Cardiac fibroblast (primary cell): ENCODE data around the gene KANSL1L.

ENCODE experiments used
- DNase-seq, 2 donors: peaks; one replicate each; pipeline versions ENCODE4 v3.0.0 to v3.0.0-alpha.2; 2010; ENCODE audit warnings: low read depth in 2 of 2
- H3K4me3 ChIP-seq, 2 donors: replicated peaks in 1 of 2; 1 replicate in 1 of 2; 2 replicates in 1 of 2; pipeline ENCODE4 v1.5.1; 2011; ENCODE audit warnings: low read depth in 2 of 2, low read length in 2 of 2, mild to moderate bottlenecking in 2 of 2, moderate library complexity in 1 of 2
- TF ChIP-seq, protein P1 (sequence below): IDR thresholded peaks from one replicate; pipeline ENCODE4 v1.5.1; 2011; ENCODE audit warnings: low read depth, mild to moderate bottlenecking, low read length, inconsistent platforms

Gene KANSL1L

GRCh38 chr2:210049831-210050230 is 121.4 kb downstream of the KANSL1L start:
- no peak overlapping the region for H3K4me3 ChIP-seq
- no peak for DNase-seq
- TF ChIP-seq, protein P1, sequence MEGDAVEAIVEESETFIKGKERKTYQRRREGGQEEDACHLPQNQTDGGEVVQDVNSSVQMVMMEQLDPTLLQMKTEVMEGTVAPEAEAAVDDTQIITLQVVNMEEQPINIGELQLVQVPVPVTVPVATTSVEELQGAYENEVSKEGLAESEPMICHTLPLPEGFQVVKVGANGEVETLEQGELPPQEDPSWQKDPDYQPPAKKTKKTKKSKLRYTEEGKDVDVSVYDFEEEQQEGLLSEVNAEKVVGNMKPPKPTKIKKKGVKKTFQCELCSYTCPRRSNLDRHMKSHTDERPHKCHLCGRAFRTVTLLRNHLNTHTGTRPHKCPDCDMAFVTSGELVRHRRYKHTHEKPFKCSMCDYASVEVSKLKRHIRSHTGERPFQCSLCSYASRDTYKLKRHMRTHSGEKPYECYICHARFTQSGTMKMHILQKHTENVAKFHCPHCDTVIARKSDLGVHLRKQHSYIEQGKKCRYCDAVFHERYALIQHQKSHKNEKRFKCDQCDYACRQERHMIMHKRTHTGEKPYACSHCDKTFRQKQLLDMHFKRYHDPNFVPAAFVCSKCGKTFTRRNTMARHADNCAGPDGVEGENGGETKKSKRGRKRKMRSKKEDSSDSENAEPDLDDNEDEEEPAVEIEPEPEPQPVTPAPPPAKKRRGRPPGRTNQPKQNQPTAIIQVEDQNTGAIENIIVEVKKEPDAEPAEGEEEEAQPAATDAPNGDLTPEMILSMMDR = no peak

GRCh38 chr2:210046851-210047500 is 124.2 kb downstream of the KANSL1L start:
- DNase-seq = no peak

DNA sequence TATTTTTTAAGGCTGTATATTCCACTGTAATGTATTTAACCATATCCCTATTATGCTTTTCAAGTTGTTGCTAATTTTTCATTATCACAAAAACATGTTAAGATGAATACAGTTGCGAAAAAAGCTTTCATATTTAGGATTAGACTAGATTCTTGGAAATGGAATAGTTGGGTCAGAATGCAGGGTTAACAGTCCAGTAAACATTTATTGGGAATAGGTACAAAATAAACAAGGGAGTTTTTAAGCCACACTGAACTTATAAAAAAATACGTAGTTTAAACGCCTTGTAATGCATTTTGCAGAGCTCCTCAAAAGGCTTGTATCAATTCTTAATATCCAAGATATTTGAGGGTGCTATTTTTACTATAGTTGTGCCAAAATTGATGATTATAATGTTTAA is 133.1 kb downstream of the KANSL1L start:
- DNase-seq = no peak
- H3K4me3 ChIP-seq = no peak overlapping the region
- TF ChIP-seq, protein P1 = no peak

More at GRCh38 chr2:210046851-210047500, 124.2 kb downstream of the KANSL1L start:
- TF ChIP-seq, protein P1 = no peak
- H3K4me3 ChIP-seq = no peak overlapping the region

- no peak overlapping the region for H3K4me3 ChIP-seq
- DNase-seq = no peak
- TF ChIP-seq, protein P1 = no peak
Observed at GRCh38 chr2:210035679-210036078, 135.5 kb downstream of the KANSL1L start.

DNA sequence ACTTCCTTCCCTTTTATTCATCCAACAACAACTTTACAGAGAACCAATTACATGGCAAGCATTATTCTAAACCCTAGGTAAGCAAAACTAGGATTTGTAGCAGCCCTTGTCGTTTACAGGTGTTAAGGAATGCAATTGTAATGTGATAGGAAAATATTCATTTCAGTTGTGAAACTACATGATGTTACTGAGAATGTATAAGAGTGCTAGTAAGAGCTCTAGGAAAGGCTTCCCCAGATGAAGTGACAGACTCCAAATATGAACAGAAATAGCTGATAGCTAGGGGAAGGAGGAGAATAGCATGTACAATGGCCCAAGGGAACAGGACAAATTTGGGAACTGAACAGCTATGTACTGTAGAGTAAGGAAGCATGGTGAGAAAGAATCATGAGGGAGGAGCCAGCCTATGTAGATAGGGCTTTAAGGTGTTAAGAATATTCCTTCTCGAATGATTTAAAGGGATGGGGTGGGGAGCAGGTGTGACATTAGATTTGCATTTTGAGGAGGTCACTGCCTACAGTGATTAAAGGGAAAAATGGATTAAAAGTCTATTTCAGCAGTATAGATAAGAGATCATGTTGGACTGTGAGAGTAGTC is 137.0 kb downstream of the KANSL1L start:
- DNase-seq = no peak
- TF ChIP-seq, protein P1 = no peak
- no peak overlapping the region for H3K4me3 ChIP-seq

DNA sequence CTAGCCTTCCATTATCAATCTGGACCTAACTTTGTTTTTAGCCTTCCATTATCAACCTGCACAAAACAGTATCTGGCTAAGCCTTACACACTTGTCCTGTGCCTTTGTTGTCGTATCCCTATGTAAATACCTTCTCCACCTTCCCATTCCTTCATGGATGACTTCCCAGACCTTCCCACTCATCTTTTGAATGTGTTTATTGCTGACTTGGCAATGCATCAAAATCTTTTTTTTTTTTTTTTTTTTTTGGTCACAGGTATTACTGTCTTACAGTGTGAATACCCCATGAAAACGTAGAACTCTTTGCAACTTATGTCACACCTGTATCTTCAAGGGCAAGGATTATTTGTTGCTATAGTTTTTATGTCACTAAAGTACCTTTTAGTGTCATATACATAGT is 143.0 kb downstream of the KANSL1L start:
- DNase-seq = no peak
- TF ChIP-seq, protein P1 = no peak
- no peak overlapping the region for H3K4me3 ChIP-seq
